ENCODE measurements around the gene CCDC146. TPM values are rescaled to one million over a fixed set of nuclear protein-coding genes. Genes with fewer than 3 reads are reported as not detected.

CCDC146 gene
- total RNA-seq, 1 experiment from 2014 or later, result 2.2 TPM

- no TSS peak for BruUV-seq (replicated peaks)
- Histone ChIP-seq H3K9me3 (ENCODE audit: low read depth, low read length, poor library complexity, severe bottlenecking) (no peaks in the 10 kb centered on the region), H3K27ac (ENCODE audit: low read depth, low read length, poor library complexity, severe bottlenecking) (no peak overlapping the region), H3K27me3 (replicated peaks; ENCODE audit: insufficient read depth, low read depth, low read length, poor library complexity) (no peaks in the 10 kb centered on the region), H3K4me3 (ENCODE audit: low read depth, low read length, poor library complexity, severe bottlenecking) (no peak overlapping the region), H3K4me1 (ENCODE audit: insufficient read depth, low read length, poor library complexity, severe bottlenecking) (no peaks in the 10 kb centered on the region), H3K36me3 (ENCODE audit: insufficient read depth, low read length, poor library complexity, severe bottlenecking) (no peaks in the 10 kb centered on the region)
- ChIA-PET POLR2A (ENCODE audit: low non-redundant PET) (no interaction called here), CTCF (no interaction called here)
- intact Hi-C loops (cut with micrococcal nuclease; ENCODE audit: unreplicated experiment), result no loop called here
- DNase-seq (ENCODE audit: low spot score), result no peak
- TF ChIP-seq EZH2 (IDR thresholded peaks at IDR 0.05; ENCODE audit: borderline replicate concordance, low read depth, low read length, poor library complexity, severe bottlenecking), result no peak
- no peak for TF ChIP-seq CTCF (conservative IDR thresholded peaks at IDR 0.05; ENCODE audit: low read depth, low read length)
Observed at GRCh38 chr7:77232467-77232866, 110.1 kb downstream of the CCDC146 start.

- no TSS peak for BruUV-seq (replicated peaks)
- ChIA-PET POLR2A (ENCODE audit: low non-redundant PET) (no interaction called here), CTCF (no interaction called here)
- H3K4me1 ChIP-seq (ENCODE audit: insufficient read depth, low read length, poor library complexity, severe bottlenecking), result peaks cover 6% of the 10 kb centered on the region
- DNase-seq (ENCODE audit: low spot score), result no peak
- no peak for TF ChIP-seq EZH2 (IDR thresholded peaks at IDR 0.05; ENCODE audit: borderline replicate concordance, low read depth, low read length, poor library complexity, severe bottlenecking)
- no peak for TF ChIP-seq CTCF (conservative IDR thresholded peaks at IDR 0.05; ENCODE audit: low read depth, low read length)
- H3K27ac ChIP-seq (ENCODE audit: low read depth, low read length, poor library complexity, severe bottlenecking), result no peak overlapping the region
- no peaks in the 10 kb centered on the region for H3K36me3 ChIP-seq (ENCODE audit: insufficient read depth, low read length, poor library complexity, severe bottlenecking)
- no peak overlapping the region for H3K4me3 ChIP-seq (ENCODE audit: low read depth, low read length, poor library complexity, severe bottlenecking)
- no peaks in the 10 kb centered on the region for H3K9me3 ChIP-seq (ENCODE audit: low read depth, low read length, poor library complexity, severe bottlenecking)
- H3K27me3 ChIP-seq (replicated peaks; ENCODE audit: insufficient read depth, low read depth, low read length, poor library complexity), result no peaks in the 10 kb centered on the region
- intact Hi-C loops (cut with micrococcal nuclease; ENCODE audit: unreplicated experiment), result no loop called here
Observed at GRCh38 chr7:77235276-77235675, 112.9 kb downstream of the CCDC146 start.

GRCh38 chr7:77238703-77239136 lies 116.3 kb downstream of the CCDC146 start:
- Histone ChIP-seq H3K4me3 (ENCODE audit: low read depth, low read length, poor library complexity, severe bottlenecking) (no peak overlapping the region), H3K36me3 (ENCODE audit: insufficient read depth, low read length, poor library complexity, severe bottlenecking) (no peaks in the 10 kb centered on the region), H3K27me3 (replicated peaks; ENCODE audit: insufficient read depth, low read depth, low read length, poor library complexity) (no peaks in the 10 kb centered on the region), H3K27ac (ENCODE audit: low read depth, low read length, poor library complexity, severe bottlenecking) (no peak overlapping the region), H3K9me3 (ENCODE audit: low read depth, low read length, poor library complexity, severe bottlenecking) (no peaks in the 10 kb centered on the region), H3K4me1 (ENCODE audit: insufficient read depth, low read length, poor library complexity, severe bottlenecking) (peaks cover 6% of the 10 kb centered on the region)
- no peak for DNase-seq (ENCODE audit: low spot score)
- intact Hi-C loops (cut with micrococcal nuclease; ENCODE audit: unreplicated experiment), result no loop called here
- CTCF ChIA-PET, result no interaction called here
- POLR2A ChIA-PET (ENCODE audit: low non-redundant PET), result no interaction called here
- TF ChIP-seq EZH2 (IDR thresholded peaks at IDR 0.05; ENCODE audit: borderline replicate concordance, low read depth, low read length, poor library complexity, severe bottlenecking) (no peak), CTCF (conservative IDR thresholded peaks at IDR 0.05; ENCODE audit: low read depth, low read length) (no peak)
- BruUV-seq (replicated peaks), result no TSS peak

Data from A673 (cell line).